Spleen (tissue), 11 donors: Measurements from ENCODE around the gene HIVEP3. TPM values are rescaled to one million over a fixed set of nuclear protein-coding genes. Genes with fewer than 3 reads are reported as not detected.

Experiments
- DNase-seq: peaks from one replicate; pipeline ENCODE4 v3.0.0-alpha.2; 2020
- H3K27ac ChIP-seq, 8 donors: fragments of 200-600 bp; sonication (generic) in 7 of 8; 1 replicate in 4 of 8; 2 replicates in 4 of 8; pipeline versions ENCODE4 v1.5.0 to v1.8.0; 2016 to 2021; ENCODE audit warnings: inconsistent platforms in 4 of 8, mild to moderate bottlenecking in 4 of 8, moderate library complexity in 1 of 8
- H3K27me3 ChIP-seq, 7 donors: fragments of 200-600 bp; sonication (generic) in 6 of 7; replicated peaks in 1 of 7; 1 replicate in 4 of 7; 2 replicates in 3 of 7; pipeline versions ENCODE4 v1.5.0 to v1.8.0; 2016 to 2021; ENCODE audit warnings: inconsistent platforms in 3 of 7, mild to moderate bottlenecking in 1 of 7
- H3K36me3 ChIP-seq, 6 donors: fragments of 200-600 bp; sonication (generic) in 5 of 6; 1 replicate in 4 of 6; 2 replicates in 2 of 6; pipeline versions ENCODE4 v1.5.0 to v1.8.0; 2016 to 2021; ENCODE audit warnings: inconsistent platforms in 2 of 6
- H3K4me1 ChIP-seq, 6 donors: fragments of 200-600 bp; sonication (generic) in 5 of 6; 1 replicate in 3 of 6; 2 replicates in 3 of 6; pipeline versions ENCODE4 v1.5.0 to v1.8.0; 2016 to 2021; ENCODE audit warnings: inconsistent platforms in 3 of 6
- H3K4me3 ChIP-seq, 8 donors: fragments of 200-600 bp; sonication (generic) in 7 of 8; 1 replicate in 4 of 8; 2 replicates in 4 of 8; pipeline versions ENCODE4 v1.5.0 to v1.8.0; 2016 to 2021; ENCODE audit warnings: inconsistent platforms in 4 of 8, mild to moderate bottlenecking in 4 of 8, moderate library complexity in 2 of 8
- H3K9me3 ChIP-seq, 8 donors: fragments of 200-600 bp; sonication (generic) in 7 of 8; 1 replicate in 4 of 8; 2 replicates in 4 of 8; pipeline versions ENCODE4 v1.5.0 to v1.8.0; 2016 to 2021; ENCODE audit warnings: inconsistent platforms in 4 of 8
- POLR2A ChIP-seq, 3 donors: fragments of 450-650 bp; IDR thresholded peaks; one replicate each; pipeline ENCODE4 v1.5.1; 2017; ENCODE audit warnings: antibody characterized with exemption in 3 of 3, mild to moderate bottlenecking in 1 of 3
- POLR2AphosphoS5 ChIP-seq, 3 donors: sonication (generic); formaldehyde crosslinking; IDR thresholded peaks; one replicate each; pipeline ENCODE4 v1.5.1; 2017; ENCODE audit warnings: antibody characterized with exemption in 3 of 3
- whole genome bisulfite sequencing, 5 donors: extraction: QIAGEN DNeasy Blood & Tissue Kit in 3 of 5; methylation state at CpG; one replicate each; pipeline versions ENCODE4 v1.1.5 to v1.1.7; 2013 to 2018; 5-methylcytosine and 5-hydroxymethylcytosine counted together
- intact Hi-C: fragments of 100-400 bp; cut with DNase I; formaldehyde crosslinking; loops from one replicate; pipeline ENCODE4 v1.15.0; 2023; ENCODE audit warnings: low total_unique reads
- polyA plus RNA-seq, 3 donors: library from polyadenylated mRNA; stranded (reverse); fragments of 200-250 nt; gene quantifications; one replicate each; pipeline ENCODE4 v1.2.1, GENCODE V29; 2013
- total RNA-seq, 7 donors: library from RNA; depleted of rRNA in 3 of 7; stranded (reverse); fragments of >200 nt in 3 of 7; fragmentation: NEBNext Ultra II Directional in 4 of 7; extraction: Animal tissue kit (Norgen Biotek cat#: 25700) in 4 of 7; gene quantifications; one replicate each; pipeline versions ENCODE4 v1.1.0 to v1.2.1, GENCODE V29; 2016 to 2021
- TF ChIP-seq, protein P1 (sequence below), 11 experiments: fragments of 200-600 bp in 7 of 11; fragments of 450-650 bp in 4 of 11; sonication (generic) in 4 of 11; IDR thresholded peaks in 8 of 11; conservative IDR thresholded peaks in 3 of 11; 1 replicate in 7 of 11; 2 replicates in 4 of 11; pipeline versions ENCODE4 v1.4.0 to v1.8.0; 2016 to 2021; ENCODE audit warnings: antibody characterized with exemption in 11 of 11, inconsistent platforms in 4 of 11, mild to moderate bottlenecking in 1 of 11
- donor health status: healthy with polysubstance abuse.
- donor health status: DM: no; HTN: no; CAD: no; lungs with moderate emphysema.
- donor health status: DM: no; HTN: no; CAD: no.
- donor health status: Bipolar disorder and iron deficiency.
- donor health status: healthy.
- donor health status: DM: no; HTN: no; CAD: no.
- donor health status: DM: yes; HTN: yes; CAD: no.

HIVEP3 gene
- total and polyA plus RNA-seq, 10 donors = 2.4 to 21.2 (median 8.2) TPM

- no peaks in the 10 kb centered on the region for H3K9me3 ChIP-seq
- TF ChIP-seq POLR2AphosphoS5 (IDR thresholded peaks at IDR 0.05) = no peak
- TF ChIP-seq, protein P1, sequence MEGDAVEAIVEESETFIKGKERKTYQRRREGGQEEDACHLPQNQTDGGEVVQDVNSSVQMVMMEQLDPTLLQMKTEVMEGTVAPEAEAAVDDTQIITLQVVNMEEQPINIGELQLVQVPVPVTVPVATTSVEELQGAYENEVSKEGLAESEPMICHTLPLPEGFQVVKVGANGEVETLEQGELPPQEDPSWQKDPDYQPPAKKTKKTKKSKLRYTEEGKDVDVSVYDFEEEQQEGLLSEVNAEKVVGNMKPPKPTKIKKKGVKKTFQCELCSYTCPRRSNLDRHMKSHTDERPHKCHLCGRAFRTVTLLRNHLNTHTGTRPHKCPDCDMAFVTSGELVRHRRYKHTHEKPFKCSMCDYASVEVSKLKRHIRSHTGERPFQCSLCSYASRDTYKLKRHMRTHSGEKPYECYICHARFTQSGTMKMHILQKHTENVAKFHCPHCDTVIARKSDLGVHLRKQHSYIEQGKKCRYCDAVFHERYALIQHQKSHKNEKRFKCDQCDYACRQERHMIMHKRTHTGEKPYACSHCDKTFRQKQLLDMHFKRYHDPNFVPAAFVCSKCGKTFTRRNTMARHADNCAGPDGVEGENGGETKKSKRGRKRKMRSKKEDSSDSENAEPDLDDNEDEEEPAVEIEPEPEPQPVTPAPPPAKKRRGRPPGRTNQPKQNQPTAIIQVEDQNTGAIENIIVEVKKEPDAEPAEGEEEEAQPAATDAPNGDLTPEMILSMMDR (IDR thresholded peaks at IDR 0.05 in 8 of 11, conservative IDR thresholded peaks at IDR 0.05 in 3 of 11) = no peak
- TF ChIP-seq POLR2A (IDR thresholded peaks at IDR 0.05) = no peak
- no peaks in the 10 kb centered on the region for H3K27me3 ChIP-seq
- 89 to 97% (median 95%) methylated on average over 9 of the region's 9 CpGs for WGBS, 5 donors
- DNase-seq = peak; percentile 16
- H3K36me3 ChIP-seq = peaks cover 0 to 23% (median 0%) of the 10 kb centered on the region in 6 donors
- H3K4me3 ChIP-seq = no peak overlapping the region
- H3K27ac ChIP-seq = no peak overlapping the region
- peaks cover 7 to 32% (median 23%) of the 10 kb centered on the region in 6 donors for H3K4me1 ChIP-seq
- intact Hi-C loops = no loop called here
Observed at GRCh38 chr1:41538741-41539417, 379.8 kb downstream of the HIVEP3 start.

DNA sequence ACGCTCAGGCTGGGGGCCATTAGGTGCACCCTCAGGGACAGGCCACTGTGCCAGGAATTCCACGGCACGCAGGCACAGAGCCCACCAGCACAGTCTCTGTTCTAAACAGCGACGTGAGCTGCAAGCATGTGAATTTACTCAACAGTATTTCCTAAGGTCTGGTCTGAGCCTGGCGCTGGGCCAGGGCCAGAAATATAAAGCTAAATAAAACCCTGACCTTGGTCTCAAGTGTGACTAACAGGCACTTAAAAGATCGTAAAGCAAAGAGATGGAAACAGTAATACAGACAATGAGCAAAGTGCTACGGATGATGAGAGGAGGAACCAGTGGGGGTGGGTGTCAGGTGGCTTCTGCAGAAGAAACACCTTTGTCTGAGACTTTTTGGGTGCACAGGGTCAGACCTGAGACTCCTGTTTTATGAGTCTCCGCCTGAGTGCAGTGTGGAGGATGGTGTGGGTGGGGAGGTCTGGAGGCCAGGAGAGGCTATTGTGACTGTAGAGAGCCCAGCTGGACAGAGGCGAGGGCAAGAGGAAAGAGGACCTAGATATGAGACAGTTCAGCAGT is 380.9 kb downstream of the HIVEP3 start:
- intact Hi-C loops = no loop called here
- peak; percentile 53 for DNase-seq
- H3K27ac ChIP-seq = no peak overlapping the region
- peaks cover 7 to 32% (median 23%) of the 10 kb centered on the region in 6 donors for H3K4me1 ChIP-seq
- no peaks in the 10 kb centered on the region for H3K27me3 ChIP-seq
- no peak overlapping the region for H3K4me3 ChIP-seq
- H3K9me3 ChIP-seq = no peaks in the 10 kb centered on the region
- TF ChIP-seq, protein P1 (IDR thresholded peaks at IDR 0.05 in 8 of 11, conservative IDR thresholded peaks at IDR 0.05 in 3 of 11) = no peak
- TF ChIP-seq POLR2A (IDR thresholded peaks at IDR 0.05) (no peak), POLR2AphosphoS5 (IDR thresholded peaks at IDR 0.05) (no peak)
- 51 to 61% (median 57%) methylated on average over 10 of the region's 10 CpGs for WGBS, 5 donors
- H3K36me3 ChIP-seq = peaks cover 0 to 14% (median 0%) of the 10 kb centered on the region in 6 donors

DNA sequence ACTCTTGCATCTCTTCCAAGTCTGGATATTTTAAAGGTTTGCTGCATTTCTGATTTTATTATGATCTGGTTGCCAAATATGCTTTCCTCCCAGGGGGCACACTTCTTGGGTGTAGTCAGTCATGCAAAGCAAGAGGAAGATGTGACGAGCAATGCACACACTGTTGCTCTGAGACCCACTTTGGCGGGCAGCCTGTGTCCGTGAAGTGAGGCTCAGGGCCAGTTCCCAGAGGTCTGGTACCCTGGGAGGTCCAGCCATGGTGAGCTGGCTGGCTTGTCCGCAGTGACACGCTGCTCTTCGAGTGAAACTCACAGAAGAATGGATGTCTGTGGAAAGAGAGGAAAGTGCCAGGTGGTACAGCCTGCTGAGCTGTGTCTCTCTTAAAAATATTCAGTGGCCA is 381.5 kb downstream of the HIVEP3 start:
- TF ChIP-seq, protein P1 (IDR thresholded peaks at IDR 0.05 in 8 of 11, conservative IDR thresholded peaks at IDR 0.05 in 3 of 11) = peak in 1 of 11 experiments; percentile 20
- no peak for TF ChIP-seq POLR2AphosphoS5 (IDR thresholded peaks at IDR 0.05)
- Histone ChIP-seq H3K4me1 (peaks cover 7 to 32% (median 23%) of the 10 kb centered on the region in 6 donors), H3K27me3 (no peaks in the 10 kb centered on the region), H3K4me3 (no peak overlapping the region), H3K36me3 (peaks cover 0 to 9% (median 0%) of the 10 kb centered on the region in 6 donors), H3K9me3 (no peaks in the 10 kb centered on the region), H3K27ac (no peak overlapping the region)
- WGBS, 5 donors = 74 to 85% (median 79%) methylated on average over 6 of the region's 6 CpGs
- intact Hi-C loops = no loop called here
- DNase-seq = peak; percentile 59

- H3K9me3 ChIP-seq = no peaks in the 10 kb centered on the region
- DNase-seq = peak; percentile 56
Observed at GRCh38 chr1:41536361-41536802, 382.3 kb downstream of the HIVEP3 start.

More at GRCh38 chr1:41536361-41536802, 382.3 kb downstream of the HIVEP3 start:
- TF ChIP-seq POLR2A (IDR thresholded peaks at IDR 0.05) = no peak
- no peak for TF ChIP-seq POLR2AphosphoS5 (IDR thresholded peaks at IDR 0.05)
- TF ChIP-seq, protein P1 (IDR thresholded peaks at IDR 0.05 in 8 of 11, conservative IDR thresholded peaks at IDR 0.05 in 3 of 11) = no peak
- intact Hi-C loops = no loop called here
- no peak overlapping the region for H3K4me3 ChIP-seq
- no peaks in the 10 kb centered on the region for H3K36me3 ChIP-seq
- H3K27ac ChIP-seq = no peak overlapping the region
- WGBS, 5 donors = 80 to 84% (median 82%) methylated on average over 4 of the region's 4 CpGs
- H3K27me3 ChIP-seq = no peaks in the 10 kb centered on the region
- peaks cover 7 to 30% (median 23%) of the 10 kb centered on the region in 6 donors for H3K4me1 ChIP-seq
